Brain microvascular endothelial cell (primary cell): ENCODE measurements around the gene SZRD1.

Experiments used
- DNase-seq: peaks from one replicate; pipeline ENCODE4 v3.0.0-alpha.2; 2020
- H3K27ac ChIP-seq: fragments of 250-450 bp; sonication (Bioruptor Pico); 2 replicates; pipeline ENCODE4 v1.5.1; 2020; ENCODE audit warnings: mild to moderate bottlenecking, moderate library complexity
- H3K27me3 ChIP-seq: fragments of 250-450 bp; sonication (Bioruptor Pico); replicated peaks from 2 replicates; pipeline ENCODE4 v1.5.1; 2020; ENCODE audit warnings: mild to moderate bottlenecking
- H3K36me3 ChIP-seq: fragments of 250-450 bp; sonication (Bioruptor Pico); replicated peaks from 2 replicates; pipeline ENCODE4 v1.5.1; 2020; ENCODE audit warnings: mild to moderate bottlenecking
- H3K4me3 ChIP-seq: 2 replicates; pipeline ENCODE4 v1.5.1; 2011; ENCODE audit warnings: low read depth, mild to moderate bottlenecking, control low read depth, low read length, moderate library complexity
- CTCF ChIP-seq: IDR thresholded peaks from 2 replicates; pipeline ENCODE4 v1.5.1; 2011; ENCODE audit warnings: low read depth, mild to moderate bottlenecking, moderate library complexity, low read length, control low read depth, inconsistent platforms; ENCODE audit errors: missing control alignments
- in situ Hi-C: cut with HindIII; loops from 2 replicates; pipeline ENCODE4 v1.10.0; 2017; ENCODE audit warnings: low sequenced_read_pairs, low pct_ligation_motif_present

Gene SZRD1

GRCh38 chr1:16440470-16441281, 73.6 kb downstream of the SZRD1 start, which contains the start of gene NECAP2:
NECAP2 (plus strand) TSS chr1:16440724; CDS start chr1:16440762, 38 bp downstream.
- peak within 1 kb of the TSS; percentile 75 for H3K27ac ChIP-seq
- in situ Hi-C loops: no loop called here
- peaks cover 26% of the 10 kb centered on the region for H3K36me3 ChIP-seq
- DNase-seq: peak; percentile 89
- peak; percentile 92 for TF ChIP-seq CTCF
- peak within 1 kb of the TSS; percentile 99 for H3K4me3 ChIP-seq
- H3K27me3 ChIP-seq: no peaks in the 10 kb centered on the region

GRCh38 chr1:16441282-16441665, 74.2 kb downstream of the SZRD1 start:
- no peaks in the 10 kb centered on the region for H3K27me3 ChIP-seq
- DNase-seq: no peak
- no peak for TF ChIP-seq CTCF
- peak overlapping the region; percentile 99 for H3K4me3 ChIP-seq
- in situ Hi-C loops: no loop called here
- peak overlapping the region; percentile 75 for H3K27ac ChIP-seq
- H3K36me3 ChIP-seq: peaks cover 32% of the 10 kb centered on the region

GRCh38 chr1:16442265-16442664, 75.2 kb downstream of the SZRD1 start:
- TF ChIP-seq CTCF: no peak
- H3K36me3 ChIP-seq: peaks cover 40% of the 10 kb centered on the region
- no peaks in the 10 kb centered on the region for H3K27me3 ChIP-seq
- no peak overlapping the region for H3K4me3 ChIP-seq
- in situ Hi-C loops: no loop called here
- no peak for DNase-seq
- no peak overlapping the region for H3K27ac ChIP-seq

GRCh38 chr1:16442941-16443340, 75.9 kb downstream of the SZRD1 start:
- Histone ChIP-seq H3K36me3 (peaks cover 45% of the 10 kb centered on the region), H3K27ac (no peak overlapping the region), H3K4me3 (no peak overlapping the region), H3K27me3 (no peaks in the 10 kb centered on the region)
- no peak for TF ChIP-seq CTCF
- DNase-seq: no peak
- in situ Hi-C loops: no loop called here

- H3K27me3 ChIP-seq: no peaks in the 10 kb centered on the region
- no peak for TF ChIP-seq CTCF
- H3K27ac ChIP-seq: no peak overlapping the region
- in situ Hi-C loops: no loop called here
- no peak for DNase-seq
- H3K36me3 ChIP-seq: peaks cover 57% of the 10 kb centered on the region
- H3K4me3 ChIP-seq: no peak overlapping the region
Measured at GRCh38 chr1:16443975-16444770, 77.1 kb downstream of the SZRD1 start.
